Heart right ventricle (tissue), 16 donors: ENCODE results near the gene ACHE. TPM values are rescaled to one million over a fixed set of nuclear protein-coding genes. Genes with fewer than 3 reads are reported as not detected.

Experiments used
- ATAC-seq, 8 donors: fragments of 200-7000 bp; cut with Tn5 transposase; one replicate each; pipeline ENCODE4 v1.9.1; 2020; ENCODE audit warnings: mild to moderate bottlenecking in 8 of 8, moderate library complexity in 8 of 8, moderate number of reproducible peaks in 1 of 8
- DNase-seq, 2 donors: peaks; one replicate each; pipeline ENCODE4 v3.0.0-alpha.2; 2020
- H3K27ac ChIP-seq, 10 donors: fragments of 200-600 bp; sonication (generic) in 2 of 10; one replicate each; pipeline versions ENCODE4 v1.5.0 to v1.8.0; 2020 to 2022; ENCODE audit warnings: mild to moderate bottlenecking in 3 of 10
- H3K27me3 ChIP-seq, 7 donors: fragments of 200-600 bp; one replicate each; pipeline ENCODE4 v1.8.0; 2021 to 2022; ENCODE audit warnings: mild to moderate bottlenecking in 2 of 7
- H3K36me3 ChIP-seq, 9 donors: fragments of 200-600 bp; sonication (generic) in 1 of 9; one replicate each; pipeline versions ENCODE4 v1.5.0 to v1.8.0; 2020 to 2022; ENCODE audit warnings: mild to moderate bottlenecking in 2 of 9
- H3K4me1 ChIP-seq, 9 donors: fragments of 200-600 bp; sonication (generic) in 1 of 9; one replicate each; pipeline versions ENCODE4 v1.5.0 to v1.8.0; 2020 to 2022; ENCODE audit warnings: mild to moderate bottlenecking in 4 of 9
- H3K4me3 ChIP-seq, 10 donors: fragments of 200-600 bp; sonication (generic) in 2 of 10; one replicate each; pipeline versions ENCODE4 v1.5.0 to v1.8.0; 2020 to 2022; ENCODE audit warnings: mild to moderate bottlenecking in 7 of 10, moderate library complexity in 2 of 10
- H3K9me3 ChIP-seq, 11 donors: fragments of 200-600 bp in 10 of 11; sonication (generic) in 2 of 11; one replicate each; pipeline versions ENCODE4 v1.5.0 to v1.8.0; 2013 to 2022; ENCODE audit warnings: mild to moderate bottlenecking in 2 of 11, control low read depth in 1 of 11, moderate library complexity in 1 of 11
- WGBS, 2 donors: extraction: QIAGEN DNeasy Blood & Tissue Kit; methylation state at CpG; one replicate each; pipeline ENCODE4 v1.1.7; 2013; ENCODE audit warnings: inconsistent platforms in 1 of 2; 5-methylcytosine and 5-hydroxymethylcytosine counted together
- intact Hi-C, 10 donors: fragments of 100-400 bp; cut with DNase I; formaldehyde crosslinking; loops; one replicate each; pipeline versions ENCODE4 v1.11.1 to v1.14.2; 2022
- polyA plus RNA-seq, 2 donors: library from polyadenylated mRNA; stranded (reverse); fragments of 200-250 nt; gene quantifications; one replicate each; pipeline ENCODE4 v1.2.3, GENCODE V29; 2013
- total RNA-seq, 10 donors: library from RNA; stranded (reverse); fragmentation: NEBNext Ultra II Directional in 3 of 10; extraction: Animal tissue kit (Norgen Biotek cat#: 25700) in 3 of 10; gene quantifications; one replicate each; pipeline versions ENCODE4 v1.2.1 to v1.2.4, GENCODE V29; 2021 to 2023
- TF ChIP-seq, protein P1 (sequence below), 9 donors: fragments of 200-600 bp; sonication (generic) in 2 of 9; IDR thresholded peaks; one replicate each; pipeline versions ENCODE4 v1.5.0 to v1.8.0; 2021 to 2022; ENCODE audit warnings: antibody characterized with exemption in 9 of 9, mild to moderate bottlenecking in 5 of 9, moderate library complexity in 1 of 9
- donor health status: Arrhythmogenic right ventricular cardiomyopathy.
- donor health status: ischemic (EF 13 %, LVEDD 7.1; RV severe dilation, severe dysfunction).
- donor health status: healthy with polysubstance abuse.
- donor health status: DM: no; HTN: yes; CAD: no.
- donor health status: DM: no; HTN: no; CAD: no.
- donor health status: ischemic (EF 25% LVEDD 6.9; RV normal size, moderate dysfunction).
- donor health status: ischemic (EF 25% LVEDD 5.7; RV mildly dilated, moderate dysfunction).
- donor health status: healthy.
- donor health status: DM: yes; HTN: yes; CAD: no.
- donor health status: Ischemic cardiomyopathy.
- donor health status: ischemic (EF 35%, LVEDD 5.7; RV mildly dilated, moderate dysfunction).
- donor health status: nonischemic (EF 11% LVEDD 7.7; RV severe dilation, severe dysfunction).
- donor health status: DM: yes; HTN: yes; CAD: no.
- donor health status: PGD.
- donor health status: ischemic (EF 29% LVEDD 5.4; RV normal size, mild dysfunction).
- donor health status: nonischemic (EF 23%, LVEDD 6.1; RV moderate dilation, normal function).

ACHE gene
- total and polyA plus RNA-seq, 12 donors = 0.27 to 1.1 (median 0.81) TPM

DNA sequence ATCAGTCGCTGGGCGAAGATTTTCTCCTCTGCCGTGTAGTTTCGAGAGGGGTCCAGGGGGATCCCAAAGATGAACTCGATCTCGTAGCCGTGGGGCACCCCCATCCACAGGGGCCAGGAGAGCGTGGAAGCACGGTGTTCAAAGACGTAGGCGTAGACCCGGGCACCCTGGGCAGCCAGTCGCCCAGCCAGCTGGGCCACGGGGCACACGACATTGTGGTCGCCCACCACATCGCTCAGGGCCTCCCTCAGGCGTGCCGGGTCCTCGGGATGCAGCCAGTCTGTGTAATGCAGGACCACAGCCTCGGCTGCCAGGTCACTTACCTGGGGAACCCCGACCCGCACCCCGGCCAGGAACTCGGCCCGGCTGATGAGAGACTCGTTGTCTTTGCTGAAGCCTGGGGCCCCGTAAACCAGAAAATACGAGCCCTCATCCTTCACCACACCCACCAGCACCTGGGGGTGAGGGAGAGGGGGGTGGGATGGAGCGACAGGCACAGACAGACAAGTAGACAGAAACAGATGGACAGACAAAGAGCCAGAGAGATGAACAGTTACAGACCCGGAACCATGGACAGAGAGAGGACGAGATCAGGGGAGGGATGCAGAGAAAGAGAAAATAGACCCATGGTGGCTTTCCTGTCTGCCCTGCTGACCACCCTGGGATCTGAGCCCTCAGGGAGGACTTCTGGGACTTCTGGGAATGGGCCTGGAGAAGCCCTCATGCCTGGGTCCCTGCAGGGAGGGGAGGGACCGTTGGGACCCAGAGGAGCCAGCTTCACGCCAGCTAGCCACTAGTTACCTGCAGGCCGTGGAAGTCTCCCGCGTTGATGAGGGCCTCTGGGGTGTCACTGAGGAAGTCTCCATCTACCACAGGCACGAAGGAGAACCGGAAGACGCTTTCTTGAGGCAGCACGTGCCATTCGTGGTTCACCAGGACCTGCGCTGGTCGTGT, 3.0 kb downstream of the ACHE start:
- ATAC-seq (no peak), DNase-seq (no peak)
- 91% methylated on average over 44 of the region's 44 CpGs for WGBS, 2 donors
- Histone ChIP-seq H3K27me3 (peaks cover 13 to 71% (median 31%) of the 10 kb centered on the region in 7 donors), H3K36me3 (peaks cover 0 to 12% (median 2%) of the 10 kb centered on the region in 9 donors), H3K27ac (no peak overlapping the region), H3K4me1 (peaks cover 16 to 60% (median 45%) of the 10 kb centered on the region in 9 donors), H3K9me3 (no peaks in the 10 kb centered on the region), H3K4me3 (no peak overlapping the region)
- intact Hi-C loops = loop anchor here in 5 of 10 donors (5.0 to 10.0 kb wide), 5 partner anchors 180 to 392 kb away; no protein-coding TSS in a partner anchor
- TF ChIP-seq, protein P1, sequence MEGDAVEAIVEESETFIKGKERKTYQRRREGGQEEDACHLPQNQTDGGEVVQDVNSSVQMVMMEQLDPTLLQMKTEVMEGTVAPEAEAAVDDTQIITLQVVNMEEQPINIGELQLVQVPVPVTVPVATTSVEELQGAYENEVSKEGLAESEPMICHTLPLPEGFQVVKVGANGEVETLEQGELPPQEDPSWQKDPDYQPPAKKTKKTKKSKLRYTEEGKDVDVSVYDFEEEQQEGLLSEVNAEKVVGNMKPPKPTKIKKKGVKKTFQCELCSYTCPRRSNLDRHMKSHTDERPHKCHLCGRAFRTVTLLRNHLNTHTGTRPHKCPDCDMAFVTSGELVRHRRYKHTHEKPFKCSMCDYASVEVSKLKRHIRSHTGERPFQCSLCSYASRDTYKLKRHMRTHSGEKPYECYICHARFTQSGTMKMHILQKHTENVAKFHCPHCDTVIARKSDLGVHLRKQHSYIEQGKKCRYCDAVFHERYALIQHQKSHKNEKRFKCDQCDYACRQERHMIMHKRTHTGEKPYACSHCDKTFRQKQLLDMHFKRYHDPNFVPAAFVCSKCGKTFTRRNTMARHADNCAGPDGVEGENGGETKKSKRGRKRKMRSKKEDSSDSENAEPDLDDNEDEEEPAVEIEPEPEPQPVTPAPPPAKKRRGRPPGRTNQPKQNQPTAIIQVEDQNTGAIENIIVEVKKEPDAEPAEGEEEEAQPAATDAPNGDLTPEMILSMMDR (IDR thresholded peaks at IDR 0.05) = no peak

DNA sequence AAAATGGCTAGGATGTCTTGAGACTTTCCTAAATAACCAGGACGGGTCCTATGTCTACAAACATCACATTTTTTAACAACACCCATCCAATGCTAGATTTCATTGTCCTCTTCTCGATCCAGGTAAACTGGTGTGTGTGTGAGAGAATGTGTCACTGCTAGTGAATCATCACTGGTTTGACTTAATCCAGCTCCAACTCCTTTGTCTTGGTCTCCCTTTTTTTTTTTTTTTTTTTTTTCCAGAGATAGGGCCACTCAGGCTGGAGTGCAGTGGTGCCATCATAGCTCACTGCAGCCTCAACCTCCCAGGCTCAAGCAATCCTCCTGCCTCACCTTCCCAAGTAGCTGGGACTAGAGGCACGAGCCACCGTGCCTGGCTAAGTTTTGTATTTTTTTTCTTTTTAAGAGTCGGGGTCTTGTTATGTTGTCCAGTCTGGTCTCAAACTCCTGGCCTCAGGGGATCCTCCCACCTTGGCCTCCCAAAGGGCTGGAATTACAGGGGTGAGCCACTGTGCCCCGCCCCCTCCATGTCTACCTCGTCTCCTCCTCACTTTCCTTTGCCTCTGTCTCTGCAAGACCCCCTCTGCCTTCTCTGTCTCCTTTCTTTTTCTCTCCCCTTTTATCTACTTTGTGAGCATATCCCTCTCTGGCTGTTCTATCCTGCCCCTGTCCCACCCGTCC, 4.0 kb downstream of the ACHE start:
- no peak for DNase-seq
- peaks cover 0 to 22% (median 11%) of the 10 kb centered on the region in 9 donors for H3K36me3 ChIP-seq
- intact Hi-C loops = loop anchor here in 5 of 10 donors (5.0 to 10.0 kb wide), 5 partner anchors 181 to 393 kb away; no protein-coding TSS in a partner anchor
- WGBS, 2 donors = 68 to 82% methylated on average over 8 of the region's 8 CpGs
- no peak for ATAC-seq
- H3K4me1 ChIP-seq = peaks cover 16 to 66% (median 51%) of the 10 kb centered on the region in 9 donors
- H3K27me3 ChIP-seq = peaks cover 13 to 63% (median 23%) of the 10 kb centered on the region in 7 donors
- H3K27ac ChIP-seq = no peak overlapping the region
- TF ChIP-seq, protein P1 (IDR thresholded peaks at IDR 0.05) = no peak
- H3K4me3 ChIP-seq = peak overlapping the region in 1 of 10 donors; percentile 81
- no peaks in the 10 kb centered on the region for H3K9me3 ChIP-seq

DNA sequence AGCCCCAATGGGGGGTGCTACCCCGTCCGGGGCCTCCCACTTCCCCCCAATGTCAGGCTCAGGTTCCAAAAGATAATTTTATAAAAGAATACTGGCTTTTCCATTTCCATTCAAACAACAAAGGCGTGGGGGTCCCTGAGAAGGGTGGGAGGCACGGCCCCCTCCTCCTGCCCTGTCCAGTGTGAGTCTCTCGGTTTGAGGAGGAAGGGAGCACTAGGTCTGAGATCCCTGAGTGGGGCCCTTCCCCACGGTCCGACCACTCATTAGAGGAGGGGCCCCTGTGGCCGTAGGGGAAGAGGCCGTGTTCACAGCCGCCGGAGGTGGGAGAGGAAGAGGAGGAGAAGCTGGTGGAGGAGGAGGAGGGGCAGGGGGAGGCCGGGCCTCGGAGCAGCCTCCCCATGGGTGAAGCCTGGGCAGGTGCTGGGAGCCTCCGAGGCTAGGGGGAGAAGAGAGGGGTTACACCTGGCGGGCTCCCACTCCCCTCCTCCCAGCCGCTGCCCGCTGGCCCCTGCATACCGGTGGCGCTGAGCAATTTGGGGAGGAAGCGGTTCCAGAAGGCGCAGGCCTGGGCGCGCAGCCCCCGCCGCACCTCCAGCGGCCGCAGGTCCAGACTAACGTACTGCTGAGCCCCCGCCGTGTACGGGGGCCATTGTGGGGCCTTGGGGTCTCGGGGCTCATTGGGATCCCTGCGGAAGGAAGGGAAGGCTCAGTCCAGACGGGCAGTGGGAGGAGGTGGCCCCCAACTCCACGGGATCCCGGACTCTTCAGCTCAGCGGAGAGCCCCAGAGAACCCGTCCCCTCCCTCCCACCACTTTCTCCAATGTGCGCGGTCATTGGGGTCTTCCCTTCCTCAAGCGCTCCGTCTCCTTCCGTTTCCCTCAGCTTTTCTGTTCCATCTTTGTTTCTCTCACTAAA, 4.8 kb downstream of the ACHE start:
- intact Hi-C loops = loop anchor here in 5 of 10 donors (5.0 to 10.0 kb wide), 5 partner anchors 181 to 394 kb away; no protein-coding TSS in a partner anchor
- ATAC-seq (peak in 1 of 8 donors; percentile 5), DNase-seq (no peak)
- Histone ChIP-seq H3K27ac (peak overlapping the region; percentile 78 to 91 (median 88)), H3K9me3 (no peaks in the 10 kb centered on the region), H3K4me3 (peak overlapping the region; percentile 33 to 81 (median 71)), H3K4me1 (peaks cover 16 to 60% (median 44%) of the 10 kb centered on the region in 9 donors), H3K27me3 (peaks cover 9 to 55% (median 16%) of the 10 kb centered on the region in 7 donors), H3K36me3 (peaks cover 0 to 30% (median 19%) of the 10 kb centered on the region in 9 donors)
- 15 to 19% methylated on average over 43 of the region's 43 CpGs for WGBS, 2 donors
- TF ChIP-seq, protein P1 (IDR thresholded peaks at IDR 0.05) = no peak
